GM19463 (cell line): ENCODE results near the gene C10orf53.

Experiments
- ATAC-seq: cut with Tn5 transposase; IDR thresholded peaks from one replicate; pipeline ENCODE4 v1.9.1; 2021; ENCODE audit warnings: mild to moderate bottlenecking, moderate library complexity; ENCODE audit not compliant: unreplicated experiment

Gene C10orf53

DNA sequence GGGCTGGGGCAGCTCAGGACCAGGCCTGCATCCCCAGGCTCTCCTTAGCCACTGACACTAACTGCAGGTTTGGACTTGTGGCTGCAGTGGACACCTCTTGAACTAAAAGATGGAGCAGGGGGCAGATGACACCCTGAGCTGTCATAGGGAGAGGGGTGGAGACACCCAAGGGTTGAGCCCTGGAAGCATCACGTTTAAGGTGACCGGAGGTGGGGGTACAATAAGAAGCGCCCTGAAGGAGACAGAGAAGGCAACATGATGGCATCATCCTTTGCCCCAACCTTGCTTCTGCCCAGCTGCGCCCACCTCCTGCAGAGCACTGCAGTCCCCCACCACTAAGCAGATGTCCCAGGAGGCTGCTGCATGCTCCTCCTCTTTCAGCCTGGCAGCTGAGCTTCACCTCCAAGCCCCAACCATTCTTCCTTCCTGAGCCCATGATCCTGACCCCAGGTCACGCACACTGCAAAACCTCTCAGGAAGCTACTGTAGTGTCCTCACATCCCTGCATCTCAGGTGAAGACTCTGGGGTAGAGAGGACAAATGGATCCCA lies 57.2 kb downstream of the C10orf53 start:
- no peak for ATAC-seq

DNA sequence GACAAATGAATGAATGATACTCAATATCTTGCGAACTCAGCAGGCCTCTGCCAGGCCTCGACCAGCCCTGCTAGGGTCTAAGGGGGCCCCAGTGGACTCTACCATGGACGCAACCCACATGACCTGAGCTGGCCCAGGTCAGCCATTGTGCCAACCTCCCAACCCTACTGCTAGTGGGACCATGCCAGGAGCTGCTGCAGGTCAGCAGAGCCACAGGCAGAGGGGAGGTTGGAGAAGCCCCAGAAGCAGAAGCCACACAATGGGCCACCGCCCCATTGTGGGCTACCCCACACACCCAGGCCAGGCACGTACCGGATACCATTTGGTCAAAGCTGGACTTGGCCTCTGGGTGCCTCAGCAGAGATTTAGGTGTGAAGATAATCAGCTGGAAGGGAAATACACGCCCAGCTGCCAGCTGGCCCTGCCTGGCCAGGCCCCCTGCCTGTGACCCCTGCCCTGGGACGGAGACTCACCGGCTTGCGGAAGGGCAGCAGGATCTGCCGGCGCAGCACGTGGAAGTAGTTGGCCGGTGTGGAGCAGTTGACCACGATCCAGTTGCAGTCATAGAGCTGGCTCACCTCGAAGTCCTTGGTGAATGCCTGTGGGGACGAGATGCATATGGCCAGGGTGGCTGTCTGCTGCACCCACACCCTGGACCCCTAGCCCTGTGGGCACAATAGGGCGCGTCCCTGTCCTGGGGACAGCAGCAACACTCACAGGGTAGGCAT lies 58.2 kb downstream of the C10orf53 start:
- no peak for ATAC-seq

DNA sequence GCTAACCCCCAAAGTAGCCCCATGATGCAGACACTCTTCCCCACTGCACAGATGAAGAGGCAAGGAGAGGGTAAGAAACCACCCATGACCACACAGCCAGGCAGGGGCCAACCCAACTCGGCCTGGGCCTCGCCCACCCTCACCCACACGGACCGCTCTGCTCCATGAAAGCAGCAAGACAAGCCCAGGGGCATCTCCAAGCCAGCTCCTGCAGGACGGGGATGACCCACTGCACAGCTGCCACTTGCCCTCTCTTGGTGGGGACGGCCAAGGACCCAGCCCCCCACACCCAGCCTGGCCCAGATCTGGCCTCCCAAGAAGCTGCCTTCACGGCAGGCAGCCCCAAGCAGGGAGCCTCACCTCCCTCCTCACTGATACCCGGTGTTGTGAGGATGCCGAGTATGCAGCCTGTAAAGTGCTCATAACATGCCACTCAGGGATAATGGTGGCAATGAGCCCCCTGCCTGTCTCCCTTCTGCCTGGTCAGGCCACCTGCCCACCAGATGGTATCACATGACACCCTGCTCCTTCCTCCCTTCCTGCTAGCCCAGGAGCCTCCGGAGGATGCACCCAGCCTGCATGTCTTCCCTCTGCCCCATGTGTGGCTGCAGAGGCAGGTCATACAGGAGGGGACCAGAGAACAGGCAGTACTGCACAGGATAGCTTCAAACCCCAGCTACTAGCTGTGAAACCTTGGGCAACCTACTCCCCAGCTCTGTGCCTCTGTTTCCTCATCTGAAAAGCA lies 59.3 kb downstream of the C10orf53 start:
- ATAC-seq: no peak

DNA sequence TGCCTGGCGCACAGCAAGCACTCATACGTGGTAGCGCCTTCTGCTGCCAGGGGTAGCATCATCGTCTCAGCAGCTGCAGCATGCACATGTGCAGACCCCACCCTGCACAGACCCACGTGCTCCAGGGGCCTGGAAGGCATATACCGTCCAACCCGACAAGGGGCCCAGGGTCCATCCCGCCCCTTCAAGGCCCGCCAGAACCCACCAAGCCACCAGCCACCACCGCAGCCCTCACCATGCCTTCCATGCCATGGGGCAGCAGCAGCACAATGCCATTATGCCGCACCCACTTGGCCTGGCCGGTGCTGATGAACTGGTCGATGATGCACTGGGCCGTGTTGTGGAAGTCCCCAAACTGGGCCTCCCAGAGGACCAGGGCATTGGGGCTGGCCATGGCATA lies 60.0 kb downstream of the C10orf53 start:
- no peak for ATAC-seq

DNA sequence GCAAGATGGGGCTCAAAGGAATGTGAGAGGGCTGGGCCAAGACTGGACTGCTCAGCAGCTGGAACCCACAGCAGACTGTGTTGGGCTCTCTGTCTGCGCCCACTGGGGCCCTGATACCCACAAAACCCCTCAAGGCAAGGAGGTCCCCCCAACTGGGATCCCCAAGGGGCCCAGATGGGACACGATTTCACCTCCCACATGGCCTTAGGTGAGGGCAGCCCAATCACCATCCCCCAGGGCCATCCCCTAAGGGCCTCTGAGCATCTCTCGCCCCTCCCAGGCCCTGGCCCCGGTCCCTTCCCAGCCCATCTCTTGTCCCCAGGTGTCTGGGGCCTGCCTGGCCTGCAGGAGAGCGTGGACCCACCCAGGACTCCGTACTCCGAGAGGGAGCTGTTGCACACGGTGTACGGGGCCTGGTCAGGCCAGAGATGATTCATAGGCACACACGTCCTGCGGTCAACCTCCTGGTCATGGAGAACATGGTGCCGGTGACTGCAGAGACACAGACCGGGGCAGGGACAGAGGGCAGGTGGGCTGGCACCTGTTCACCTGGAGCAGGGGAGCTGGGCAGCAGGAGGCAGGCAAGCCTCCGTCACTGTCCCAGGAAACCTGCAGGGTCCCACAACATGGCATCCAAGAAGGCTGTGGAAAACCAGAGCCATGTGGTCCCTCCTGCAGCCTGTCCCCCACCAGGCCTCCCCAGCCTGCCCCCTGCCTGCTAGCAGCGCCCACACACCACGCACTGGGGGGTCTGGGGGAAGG lies 61.1 kb downstream of the C10orf53 start:
- no peak for ATAC-seq

DNA sequence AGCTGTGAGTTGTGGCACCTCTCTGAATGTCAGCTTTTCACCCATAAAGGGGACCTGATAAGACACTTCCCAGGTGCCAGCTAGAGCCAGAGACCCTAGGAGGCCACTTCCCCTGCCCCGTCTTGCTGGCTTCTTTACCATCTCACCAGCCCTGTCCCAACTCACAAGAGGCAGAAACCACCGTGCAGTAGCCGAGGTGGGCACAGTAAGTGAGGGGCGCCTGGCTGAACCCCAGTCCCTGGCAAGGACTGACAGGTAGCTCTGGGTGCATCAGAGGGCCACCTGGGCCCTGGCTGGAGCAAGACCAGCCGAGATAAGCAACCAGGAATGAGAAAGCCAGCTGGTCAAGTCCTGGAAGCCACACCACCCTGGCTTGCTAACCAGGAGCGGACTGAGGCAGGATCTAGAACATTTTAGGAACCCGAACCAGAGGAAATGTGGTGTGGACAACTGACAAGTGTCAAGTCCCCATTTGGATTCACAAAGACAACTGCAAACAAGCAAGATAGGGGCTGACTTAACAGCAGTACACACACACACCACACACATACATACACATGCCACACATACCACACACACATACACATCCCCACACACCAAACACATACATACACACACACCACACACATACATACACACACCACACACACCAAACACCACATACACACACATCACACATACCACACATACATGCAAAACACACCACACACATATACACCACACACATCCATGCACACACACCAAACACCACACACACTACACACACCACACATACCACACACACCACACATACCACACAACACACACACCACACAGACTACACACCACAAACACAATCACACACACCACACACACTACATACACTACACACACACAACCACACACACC lies 61.9 kb downstream of the C10orf53 start:
- ATAC-seq: no peak

DNA sequence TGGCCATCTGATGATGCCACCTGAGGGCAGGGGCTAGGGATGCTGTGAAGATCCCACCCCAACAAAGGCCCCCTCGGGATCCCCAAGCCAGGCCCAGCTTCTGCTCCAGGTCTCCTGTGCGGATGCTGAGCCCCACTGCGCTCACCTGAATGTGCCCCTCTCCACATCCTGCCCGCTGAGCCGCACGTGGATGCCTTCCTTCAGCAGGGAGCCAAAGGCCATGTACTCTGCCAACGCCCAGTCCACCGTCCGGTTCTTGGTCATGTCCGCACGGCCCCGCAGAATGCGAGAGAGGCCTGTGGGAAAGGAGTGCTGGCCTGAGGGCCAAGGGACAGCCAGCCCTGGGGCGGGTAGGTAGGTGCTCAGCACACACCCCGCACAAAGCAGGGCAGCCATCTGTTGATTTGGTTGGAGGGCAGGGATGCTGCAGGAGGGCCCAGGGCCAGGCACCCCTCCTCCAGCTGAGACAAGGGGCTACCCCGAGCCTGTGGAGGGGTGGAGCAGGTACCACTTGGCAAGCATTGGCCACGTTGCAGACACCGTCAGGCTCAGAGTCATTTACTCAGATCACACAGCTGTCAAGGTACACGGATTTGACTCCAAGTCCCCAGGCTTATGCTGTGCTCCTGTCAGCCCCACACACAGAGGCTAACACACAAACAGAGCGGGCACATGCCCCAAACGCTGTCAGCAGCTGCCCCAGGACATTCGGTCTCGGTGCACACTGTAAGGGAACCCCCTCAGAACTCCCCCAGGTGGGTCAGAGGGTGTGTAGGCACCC lies 63.4 kb downstream of the C10orf53 start:
- ATAC-seq: no peak

DNA sequence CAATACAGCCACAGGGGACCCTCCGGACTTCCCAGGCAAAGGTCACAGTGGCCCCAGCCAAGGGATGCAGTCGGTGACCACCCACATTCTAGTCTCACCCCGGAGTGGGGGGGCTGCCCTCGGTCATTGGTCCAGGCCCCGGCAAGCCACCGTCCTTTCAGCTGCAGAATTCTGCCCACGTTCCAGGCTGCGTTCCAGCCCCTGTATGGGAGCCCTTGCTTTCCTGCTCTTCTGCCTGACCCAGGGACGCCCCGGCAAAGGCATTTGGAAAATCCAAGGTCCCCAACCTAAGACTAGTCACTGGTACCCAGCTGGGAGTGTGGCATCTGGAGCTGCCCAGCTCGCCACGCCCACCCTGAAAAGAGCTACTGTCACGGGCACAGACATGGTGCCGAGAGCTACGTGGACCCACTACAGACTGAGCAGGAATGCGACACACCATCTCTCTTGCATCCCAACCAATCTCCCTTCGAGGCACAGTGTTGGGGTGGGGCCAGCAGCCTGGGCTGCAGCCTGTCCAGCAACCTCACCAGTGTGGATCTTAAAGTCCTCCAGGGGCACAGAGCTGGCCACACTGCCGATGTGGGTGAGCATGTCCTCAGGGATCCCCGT lies 64.1 kb downstream of the C10orf53 start:
- ATAC-seq: no peak

DNA sequence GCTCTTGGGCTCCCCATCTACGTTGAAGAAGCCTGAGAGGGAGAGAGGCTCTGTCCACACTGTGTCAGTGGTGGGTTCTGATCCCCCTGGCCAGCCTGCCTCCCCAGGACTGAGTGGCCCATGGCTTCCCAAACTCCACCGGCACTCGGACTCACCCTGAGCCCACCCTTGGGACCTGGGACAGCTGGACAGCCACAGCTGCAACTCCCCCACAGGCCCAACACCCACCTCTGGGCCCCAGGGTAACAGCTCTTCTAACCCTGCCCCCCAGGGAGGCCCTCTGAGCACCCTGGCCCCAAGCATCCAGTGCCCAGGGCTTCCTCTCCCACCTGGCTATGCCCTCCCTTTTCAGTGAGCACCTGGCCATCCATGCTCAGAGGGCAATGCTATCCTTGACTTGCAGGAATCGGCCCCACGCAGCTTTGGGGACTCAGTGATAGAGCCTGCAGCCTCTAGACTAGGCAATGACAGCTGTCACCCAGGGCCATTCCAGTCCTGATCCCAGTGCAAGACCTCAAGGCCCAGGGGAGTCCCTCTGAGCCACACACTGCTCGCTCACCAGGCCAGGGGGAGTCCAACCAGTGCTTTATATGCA lies 64.7 kb downstream of the C10orf53 start:
- ATAC-seq: no peak

DNA sequence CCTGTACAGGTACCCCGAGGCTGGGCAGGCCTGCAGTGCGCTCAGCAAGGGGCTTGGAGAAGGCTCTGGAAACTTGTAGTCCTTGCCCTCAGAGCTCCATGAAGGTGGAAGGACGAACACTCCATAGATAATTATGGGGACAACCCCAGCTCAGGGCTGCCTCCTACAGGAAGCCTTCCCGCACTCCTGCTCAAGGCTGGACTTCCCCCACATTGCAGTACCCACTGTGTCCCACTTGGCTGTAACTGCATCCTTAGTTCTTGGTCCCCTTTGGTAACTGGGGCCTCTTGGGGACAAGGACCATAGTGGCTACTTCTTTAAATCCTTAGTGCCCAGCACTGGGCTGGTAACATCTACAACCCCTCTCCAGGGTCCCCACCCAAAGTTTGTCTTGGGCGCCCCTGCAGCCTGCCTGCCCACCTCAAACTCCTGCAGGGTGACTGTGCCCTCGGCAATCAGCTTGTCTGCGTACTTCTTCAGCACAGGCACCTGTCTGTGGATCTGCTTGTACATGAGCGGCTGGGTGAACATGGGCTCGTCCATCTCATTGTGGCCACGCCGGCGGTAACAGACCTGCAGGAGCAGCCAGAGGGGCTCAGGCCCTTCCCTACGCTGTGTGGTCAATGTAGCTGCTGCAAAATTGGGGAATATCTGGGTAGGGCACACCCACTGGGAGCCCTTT lies 65.6 kb downstream of the C10orf53 start:
- no peak for ATAC-seq

DNA sequence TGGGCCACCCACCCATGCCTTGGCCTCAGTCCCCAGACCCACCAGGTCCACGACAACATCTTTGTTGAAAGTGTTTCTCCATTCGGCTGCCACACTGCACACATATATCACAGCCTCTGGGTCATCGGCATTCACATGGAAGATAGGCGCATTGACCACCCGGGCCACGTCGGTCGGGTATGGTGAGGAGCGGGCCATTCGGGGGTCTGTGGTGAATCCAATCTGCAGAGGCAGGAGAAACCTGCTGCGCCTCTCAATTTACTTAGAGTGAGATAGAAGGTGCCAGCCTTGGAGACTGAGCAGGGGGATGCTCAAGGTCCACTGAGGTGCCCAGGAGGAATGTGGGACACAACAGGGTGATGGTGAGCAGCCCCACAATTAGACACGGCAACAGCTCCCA lies 66.3 kb downstream of the C10orf53 start:
- no peak for ATAC-seq

DNA sequence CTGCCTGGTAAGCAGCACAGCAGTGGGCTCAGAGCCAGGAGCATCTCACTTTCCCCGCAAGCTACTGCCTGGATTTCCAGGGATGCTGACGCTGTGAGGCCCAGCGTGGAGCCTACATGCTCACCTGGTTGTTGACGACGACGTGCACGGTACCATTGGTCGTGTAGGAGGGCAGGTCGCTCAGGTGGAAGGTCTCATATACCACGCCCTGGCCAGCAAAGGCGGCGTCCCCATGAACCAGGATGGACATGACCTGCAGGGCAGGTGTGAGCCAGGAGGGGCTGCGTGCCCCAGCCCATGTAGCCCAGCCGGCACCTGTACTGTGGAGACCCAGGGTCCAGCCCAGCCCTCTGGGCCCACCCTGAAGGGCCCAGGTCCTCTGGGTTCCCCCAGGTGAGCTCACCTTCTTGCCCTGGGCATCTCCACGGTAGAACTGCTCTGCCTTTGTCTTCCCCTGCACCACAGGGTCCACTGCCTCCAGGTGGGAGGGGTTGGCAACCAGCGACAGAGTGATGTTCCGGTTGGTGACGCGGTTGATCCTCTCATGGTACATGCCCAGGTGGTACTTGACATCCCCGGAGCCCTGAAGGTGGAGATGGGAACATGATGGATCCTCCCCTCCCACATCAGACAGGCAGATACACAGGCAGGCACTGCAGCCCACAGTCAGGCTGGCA lies 67.3 kb downstream of the C10orf53 start:
- ATAC-seq: no peak
